H1 (cell line): Measurements from ENCODE around the gene NPHP4. TPM values are rescaled to one million over a fixed set of nuclear protein-coding genes. Genes with fewer than 3 reads are reported as not detected.

Source experiments
- EGR1 ChIP-seq: IDR thresholded peaks from 2 replicates; pipeline ENCODE4 v1.6.1; 2011; ENCODE audit warnings: low read depth, low read length, borderline replicate concordance
- polyA plus RNA-seq, 7 experiments: library from polyadenylated mRNA; depleted of rRNA in 3 of 7; stranded (reverse) in 5 of 7; unstranded in 2 of 7; fragments of >200 nt in 5 of 7; fragments of 200-250 nt in 2 of 7; gene quantifications; 1 replicate in 5 of 7; 2 replicates in 1 of 7; 4 replicates in 1 of 7; pipeline versions ENCODE4 v1.2.1 to v1.2.3, GENCODE V29; 2011 to 2013; ENCODE audit warnings: missing spikeins in 2 of 7, mixed read lengths in 2 of 7
- total RNA-seq: library from RNA; stranded (reverse); fragmentation: NEBNext Ultra II Directional; extraction: Animal tissue kit (Norgen Biotek cat#: 25700); gene quantifications from 2 replicates; pipeline ENCODE4 v1.2.1, GENCODE V29; 2021
- TF ChIP-seq, protein P1 (sequence below): fragments of 300-600 bp; sonication (generic); IDR thresholded peaks from 2 replicates; pipeline ENCODE4 v1.7.1; 2012; ENCODE audit warnings: low read length, moderate library complexity, mild to moderate bottlenecking, inconsistent platforms; ENCODE audit not compliant: insufficient replicate concordance

The NPHP4 gene
- total and polyA plus RNA-seq, 2 of the 8 experiments (the other 6 are each of a cell fraction or from before 2014, with no cell fraction given): 5.8 to 14.0 TPM

DNA sequence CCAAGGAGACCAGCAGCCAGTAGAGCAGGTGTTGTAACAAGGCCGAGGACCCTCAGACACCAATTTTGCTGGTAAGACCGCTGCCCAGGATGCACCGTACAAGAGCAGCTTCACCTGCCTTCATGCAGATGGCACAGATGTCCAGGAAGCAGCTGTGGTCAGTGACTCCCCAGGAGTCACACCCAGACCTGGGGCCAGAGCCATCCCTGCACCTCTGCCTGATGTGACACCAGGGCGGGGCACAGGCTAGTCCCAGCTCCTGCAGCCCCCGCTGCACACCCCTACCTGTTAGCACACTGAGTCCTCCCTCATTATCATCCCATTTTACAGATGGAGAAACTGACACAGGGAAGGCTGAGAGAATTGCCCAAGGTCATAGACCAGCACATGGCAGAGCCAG lies 37.1 kb upstream of the NPHP4 start (continued):
- TF ChIP-seq, protein P1, sequence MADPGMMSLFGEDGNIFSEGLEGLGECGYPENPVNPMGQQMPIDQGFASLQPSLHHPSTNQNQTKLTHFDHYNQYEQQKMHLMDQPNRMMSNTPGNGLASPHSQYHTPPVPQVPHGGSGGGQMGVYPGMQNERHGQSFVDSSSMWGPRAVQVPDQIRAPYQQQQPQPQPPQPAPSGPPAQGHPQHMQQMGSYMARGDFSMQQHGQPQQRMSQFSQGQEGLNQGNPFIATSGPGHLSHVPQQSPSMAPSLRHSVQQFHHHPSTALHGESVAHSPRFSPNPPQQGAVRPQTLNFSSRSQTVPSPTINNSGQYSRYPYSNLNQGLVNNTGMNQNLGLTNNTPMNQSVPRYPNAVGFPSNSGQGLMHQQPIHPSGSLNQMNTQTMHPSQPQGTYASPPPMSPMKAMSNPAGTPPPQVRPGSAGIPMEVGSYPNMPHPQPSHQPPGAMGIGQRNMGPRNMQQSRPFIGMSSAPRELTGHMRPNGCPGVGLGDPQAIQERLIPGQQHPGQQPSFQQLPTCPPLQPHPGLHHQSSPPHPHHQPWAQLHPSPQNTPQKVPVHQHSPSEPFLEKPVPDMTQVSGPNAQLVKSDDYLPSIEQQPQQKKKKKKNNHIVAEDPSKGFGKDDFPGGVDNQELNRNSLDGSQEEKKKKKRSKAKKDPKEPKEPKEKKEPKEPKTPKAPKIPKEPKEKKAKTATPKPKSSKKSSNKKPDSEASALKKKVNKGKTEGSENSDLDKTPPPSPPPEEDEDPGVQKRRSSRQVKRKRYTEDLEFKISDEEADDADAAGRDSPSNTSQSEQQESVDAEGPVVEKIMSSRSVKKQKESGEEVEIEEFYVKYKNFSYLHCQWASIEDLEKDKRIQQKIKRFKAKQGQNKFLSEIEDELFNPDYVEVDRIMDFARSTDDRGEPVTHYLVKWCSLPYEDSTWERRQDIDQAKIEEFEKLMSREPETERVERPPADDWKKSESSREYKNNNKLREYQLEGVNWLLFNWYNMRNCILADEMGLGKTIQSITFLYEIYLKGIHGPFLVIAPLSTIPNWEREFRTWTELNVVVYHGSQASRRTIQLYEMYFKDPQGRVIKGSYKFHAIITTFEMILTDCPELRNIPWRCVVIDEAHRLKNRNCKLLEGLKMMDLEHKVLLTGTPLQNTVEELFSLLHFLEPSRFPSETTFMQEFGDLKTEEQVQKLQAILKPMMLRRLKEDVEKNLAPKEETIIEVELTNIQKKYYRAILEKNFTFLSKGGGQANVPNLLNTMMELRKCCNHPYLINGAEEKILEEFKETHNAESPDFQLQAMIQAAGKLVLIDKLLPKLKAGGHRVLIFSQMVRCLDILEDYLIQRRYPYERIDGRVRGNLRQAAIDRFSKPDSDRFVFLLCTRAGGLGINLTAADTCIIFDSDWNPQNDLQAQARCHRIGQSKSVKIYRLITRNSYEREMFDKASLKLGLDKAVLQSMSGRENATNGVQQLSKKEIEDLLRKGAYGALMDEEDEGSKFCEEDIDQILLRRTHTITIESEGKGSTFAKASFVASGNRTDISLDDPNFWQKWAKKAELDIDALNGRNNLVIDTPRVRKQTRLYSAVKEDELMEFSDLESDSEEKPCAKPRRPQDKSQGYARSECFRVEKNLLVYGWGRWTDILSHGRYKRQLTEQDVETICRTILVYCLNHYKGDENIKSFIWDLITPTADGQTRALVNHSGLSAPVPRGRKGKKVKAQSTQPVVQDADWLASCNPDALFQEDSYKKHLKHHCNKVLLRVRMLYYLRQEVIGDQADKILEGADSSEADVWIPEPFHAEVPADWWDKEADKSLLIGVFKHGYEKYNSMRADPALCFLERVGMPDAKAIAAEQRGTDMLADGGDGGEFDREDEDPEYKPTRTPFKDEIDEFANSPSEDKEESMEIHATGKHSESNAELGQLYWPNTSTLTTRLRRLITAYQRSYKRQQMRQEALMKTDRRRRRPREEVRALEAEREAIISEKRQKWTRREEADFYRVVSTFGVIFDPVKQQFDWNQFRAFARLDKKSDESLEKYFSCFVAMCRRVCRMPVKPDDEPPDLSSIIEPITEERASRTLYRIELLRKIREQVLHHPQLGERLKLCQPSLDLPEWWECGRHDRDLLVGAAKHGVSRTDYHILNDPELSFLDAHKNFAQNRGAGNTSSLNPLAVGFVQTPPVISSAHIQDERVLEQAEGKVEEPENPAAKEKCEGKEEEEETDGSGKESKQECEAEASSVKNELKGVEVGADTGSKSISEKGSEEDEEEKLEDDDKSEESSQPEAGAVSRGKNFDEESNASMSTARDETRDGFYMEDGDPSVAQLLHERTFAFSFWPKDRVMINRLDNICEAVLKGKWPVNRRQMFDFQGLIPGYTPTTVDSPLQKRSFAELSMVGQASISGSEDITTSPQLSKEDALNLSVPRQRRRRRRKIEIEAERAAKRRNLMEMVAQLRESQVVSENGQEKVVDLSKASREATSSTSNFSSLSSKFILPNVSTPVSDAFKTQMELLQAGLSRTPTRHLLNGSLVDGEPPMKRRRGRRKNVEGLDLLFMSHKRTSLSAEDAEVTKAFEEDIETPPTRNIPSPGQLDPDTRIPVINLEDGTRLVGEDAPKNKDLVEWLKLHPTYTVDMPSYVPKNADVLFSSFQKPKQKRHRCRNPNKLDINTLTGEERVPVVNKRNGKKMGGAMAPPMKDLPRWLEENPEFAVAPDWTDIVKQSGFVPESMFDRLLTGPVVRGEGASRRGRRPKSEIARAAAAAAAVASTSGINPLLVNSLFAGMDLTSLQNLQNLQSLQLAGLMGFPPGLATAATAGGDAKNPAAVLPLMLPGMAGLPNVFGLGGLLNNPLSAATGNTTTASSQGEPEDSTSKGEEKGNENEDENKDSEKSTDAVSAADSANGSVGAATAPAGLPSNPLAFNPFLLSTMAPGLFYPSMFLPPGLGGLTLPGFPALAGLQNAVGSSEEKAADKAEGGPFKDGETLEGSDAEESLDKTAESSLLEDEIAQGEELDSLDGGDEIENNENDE: no peak
- TF ChIP-seq EGR1: no peak
